GM12865 (cell line): Measurements from ENCODE around the gene NGF.

Experiments
- DNase-seq: peaks from one replicate; pipeline ENCODE4 v3.0.0; 2010; ENCODE audit warnings: low read depth
- H3K4me3 ChIP-seq: 2 replicates; pipeline ENCODE4 v1.5.1; 2011; ENCODE audit warnings: mild to moderate bottlenecking, low read depth, low read length, control low read depth
- TF ChIP-seq, protein P1 (sequence below): IDR thresholded peaks from 2 replicates; pipeline ENCODE4 v1.5.1; 2011; ENCODE audit warnings: low read length, control low read depth, low read depth, inconsistent platforms; ENCODE audit not compliant: insufficient read depth; ENCODE audit errors: missing control alignments

NGF gene

DNA sequence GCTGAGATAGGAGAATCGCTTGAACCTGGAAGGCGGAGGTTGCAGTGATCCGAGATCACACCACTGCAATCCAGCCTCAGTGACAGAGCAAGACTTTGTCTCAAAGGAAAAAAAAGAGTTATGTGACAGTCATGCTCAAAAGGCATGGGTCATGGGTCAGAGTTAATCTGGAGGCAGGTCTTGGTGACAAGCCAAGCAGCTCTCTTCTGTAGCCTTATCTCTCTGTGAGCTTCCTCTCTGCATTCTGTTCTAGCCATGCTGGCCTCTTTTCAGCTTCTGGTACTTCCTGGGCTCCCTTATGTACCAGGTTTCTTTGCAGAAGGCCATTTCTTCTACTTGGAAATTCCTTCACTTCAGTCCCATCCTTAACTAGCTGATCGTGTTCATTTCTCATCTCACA lies 63.6 kb downstream of the NGF start:
- no peak for DNase-seq
- no peak overlapping the region for H3K4me3 ChIP-seq
- TF ChIP-seq, protein P1, sequence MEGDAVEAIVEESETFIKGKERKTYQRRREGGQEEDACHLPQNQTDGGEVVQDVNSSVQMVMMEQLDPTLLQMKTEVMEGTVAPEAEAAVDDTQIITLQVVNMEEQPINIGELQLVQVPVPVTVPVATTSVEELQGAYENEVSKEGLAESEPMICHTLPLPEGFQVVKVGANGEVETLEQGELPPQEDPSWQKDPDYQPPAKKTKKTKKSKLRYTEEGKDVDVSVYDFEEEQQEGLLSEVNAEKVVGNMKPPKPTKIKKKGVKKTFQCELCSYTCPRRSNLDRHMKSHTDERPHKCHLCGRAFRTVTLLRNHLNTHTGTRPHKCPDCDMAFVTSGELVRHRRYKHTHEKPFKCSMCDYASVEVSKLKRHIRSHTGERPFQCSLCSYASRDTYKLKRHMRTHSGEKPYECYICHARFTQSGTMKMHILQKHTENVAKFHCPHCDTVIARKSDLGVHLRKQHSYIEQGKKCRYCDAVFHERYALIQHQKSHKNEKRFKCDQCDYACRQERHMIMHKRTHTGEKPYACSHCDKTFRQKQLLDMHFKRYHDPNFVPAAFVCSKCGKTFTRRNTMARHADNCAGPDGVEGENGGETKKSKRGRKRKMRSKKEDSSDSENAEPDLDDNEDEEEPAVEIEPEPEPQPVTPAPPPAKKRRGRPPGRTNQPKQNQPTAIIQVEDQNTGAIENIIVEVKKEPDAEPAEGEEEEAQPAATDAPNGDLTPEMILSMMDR = no peak

DNA sequence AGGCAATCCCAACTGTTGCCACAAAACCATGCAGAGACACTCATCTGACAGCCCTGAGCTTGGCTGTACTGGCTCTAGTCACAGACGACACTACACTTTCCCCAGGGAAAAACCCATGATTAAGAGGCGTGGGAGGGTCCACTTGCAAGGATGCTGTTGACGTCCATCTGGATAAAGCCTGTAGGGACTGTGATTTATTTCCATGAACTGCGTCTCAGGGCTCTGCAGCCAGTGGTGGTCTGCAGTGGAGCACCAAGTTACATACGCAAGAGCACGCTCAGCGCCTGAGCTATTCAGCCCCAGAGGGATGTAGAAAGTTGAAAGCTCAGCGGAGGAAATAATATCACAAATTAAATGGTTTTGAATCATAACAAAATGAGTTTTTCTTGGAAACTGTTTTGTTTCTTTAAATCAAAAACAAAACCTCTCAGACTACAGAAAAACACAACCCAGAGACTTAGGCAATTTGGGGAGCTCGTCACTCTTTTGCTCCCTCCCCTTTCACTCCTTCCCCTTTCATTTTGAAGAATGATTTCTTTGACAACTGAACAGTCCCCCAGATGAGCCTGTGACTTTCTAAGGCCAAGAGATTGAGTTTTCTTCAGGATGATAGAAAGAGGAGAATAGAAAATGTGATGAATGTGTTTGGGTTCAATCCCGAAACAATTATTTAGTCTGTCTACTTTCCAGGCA lies 71.2 kb downstream of the NGF start:
- TF ChIP-seq, protein P1 = no peak
- no peak for DNase-seq
- H3K4me3 ChIP-seq = no peak overlapping the region

DNA sequence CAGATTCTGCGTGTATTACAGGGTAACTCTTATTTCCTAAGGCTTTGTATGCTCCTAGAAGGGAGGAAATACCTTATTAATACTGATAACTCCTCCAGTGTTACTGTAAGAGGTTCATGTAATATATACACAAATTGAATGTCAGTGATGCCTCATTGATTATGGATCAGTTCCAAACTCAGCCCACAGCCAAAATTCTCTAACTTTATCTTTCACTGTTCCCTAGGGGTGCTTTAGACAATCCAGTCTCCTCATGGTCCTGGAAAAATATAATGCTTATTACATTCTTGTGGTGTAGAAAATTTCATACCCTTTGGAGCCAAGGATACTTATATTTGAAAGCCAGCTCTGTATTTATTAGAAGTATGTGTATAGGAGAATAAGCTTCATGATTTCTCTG lies 73.0 kb downstream of the NGF start:
- TF ChIP-seq, protein P1 = no peak
- no peak for DNase-seq
- no peak overlapping the region for H3K4me3 ChIP-seq

DNA sequence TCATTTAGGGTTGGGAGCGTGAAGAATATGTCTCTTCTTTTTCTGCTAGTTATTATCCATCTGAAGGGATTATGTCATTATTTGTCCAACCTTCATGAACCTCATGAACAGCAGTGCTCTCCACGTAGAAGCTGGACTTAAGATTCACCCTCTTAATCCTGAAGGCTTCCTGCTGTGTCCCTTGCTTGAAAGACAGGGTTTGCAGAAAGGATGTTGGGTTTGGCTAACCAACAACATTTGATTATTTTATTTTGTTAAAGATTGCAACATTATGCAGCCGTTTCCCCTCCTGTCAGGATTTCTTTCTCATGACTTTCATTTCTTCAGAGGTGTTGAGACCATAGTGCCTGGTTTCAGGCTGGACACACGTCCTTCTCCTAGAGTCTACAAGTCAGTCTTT lies 75.2 kb downstream of the NGF start:
- no peak overlapping the region for H3K4me3 ChIP-seq
- DNase-seq = no peak
- TF ChIP-seq, protein P1 = no peak

DNA sequence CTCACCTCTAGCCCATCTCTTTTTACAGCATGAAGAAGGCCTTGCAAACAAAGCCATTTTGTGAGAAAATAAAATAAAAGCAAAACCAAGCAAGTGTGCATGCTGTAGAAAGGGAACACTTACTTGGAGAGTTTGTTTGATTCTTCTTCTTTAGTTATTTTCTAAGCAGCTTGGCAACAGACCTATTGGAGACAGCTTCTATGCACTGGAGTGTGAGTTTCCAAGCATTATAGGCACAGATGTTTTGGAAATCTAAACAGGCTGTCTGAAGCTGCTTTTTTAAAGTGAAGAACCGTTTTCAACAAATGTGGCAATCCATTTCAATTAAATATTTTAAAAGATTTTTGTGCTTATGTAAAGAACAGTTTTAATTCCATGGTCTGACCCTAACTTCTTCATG lies 76.6 kb downstream of the NGF start:
- no peak for DNase-seq
- H3K4me3 ChIP-seq = no peak overlapping the region
- TF ChIP-seq, protein P1 = no peak

DNA sequence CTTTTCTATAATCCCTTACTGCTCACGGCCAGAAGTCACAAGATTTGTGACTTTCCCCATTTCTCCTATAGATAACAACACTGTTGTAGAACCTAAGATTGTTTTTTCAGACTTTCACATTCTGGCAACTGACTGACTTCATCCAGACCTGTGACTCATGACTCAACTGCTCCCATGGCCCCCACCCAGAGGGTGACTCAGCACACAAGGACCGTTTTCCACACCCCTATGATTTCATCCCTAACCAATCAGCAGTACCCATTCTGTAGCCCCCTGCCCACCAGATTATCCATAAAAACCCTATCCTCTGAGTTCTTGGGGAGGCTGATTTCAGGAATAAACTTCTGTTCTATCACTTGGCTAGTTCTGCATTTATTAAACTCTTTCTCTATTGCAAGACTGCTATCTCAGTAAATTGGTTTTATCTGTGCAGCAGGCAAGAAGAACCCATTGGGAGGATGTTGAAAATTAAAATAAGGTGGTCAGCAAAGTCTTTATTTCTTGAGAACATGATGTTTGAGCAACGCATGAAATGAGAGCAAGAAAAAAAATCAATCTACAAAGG lies 79.7 kb downstream of the NGF start:
- H3K4me3 ChIP-seq = no peak overlapping the region
- no peak for DNase-seq
- TF ChIP-seq, protein P1 = no peak

DNA sequence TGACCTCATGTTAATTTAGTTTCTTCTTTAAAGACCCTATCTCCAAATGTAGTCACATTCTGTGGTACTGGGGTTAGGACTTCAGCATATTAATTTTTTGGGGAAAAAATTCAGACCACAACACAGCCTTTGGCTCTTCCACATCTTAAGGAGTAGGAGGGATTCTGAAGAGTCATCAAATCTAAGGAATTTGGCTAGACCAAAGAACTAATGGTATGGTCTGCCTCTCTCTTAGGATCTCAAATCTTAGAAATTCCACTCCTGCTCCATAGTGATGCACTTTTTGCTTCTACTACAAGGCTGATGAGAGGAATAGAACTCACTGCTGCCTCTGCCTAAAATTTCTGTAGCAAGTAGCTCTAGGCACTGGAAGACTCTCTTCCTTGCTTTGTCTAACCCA lies 80.5 kb downstream of the NGF start:
- TF ChIP-seq, protein P1 = no peak
- no peak overlapping the region for H3K4me3 ChIP-seq
- no peak for DNase-seq
